ENCODE results near the gene FERMT3. TPM values are rescaled to one million over a fixed set of nuclear protein-coding genes. Genes with fewer than 3 reads are reported as not detected.

The FERMT3 gene
- total and polyA plus RNA-seq, 2 donors (not counting 3 experiments of a cell fraction or from before 2014, with no cell fraction given), result 64.4 to 100 TPM

GRCh38 chr11:64239662-64240434 lies 33.3 kb downstream of the FERMT3 start:
- Histone ChIP-seq H3K36me3 (ENCODE audit: control insufficient read depth in 2 of 2, extremely low read depth in 1 of 2, insufficient read depth in 2 of 2, low read length in 2 of 2) (peaks cover 6 to 20% of the 10 kb centered on the region in 2 experiments), H3K27ac (ENCODE audit: insufficient read depth, low read depth, low read length) (peak overlapping the region; percentile 88), H4K20me1 (replicated peaks; ENCODE audit: control insufficient read depth, extremely low read depth, insufficient read depth, low read length) (no peaks in the 10 kb centered on the region), H3K9me1 (replicated peaks; ENCODE audit: control insufficient read depth, extremely low read depth, insufficient read depth, low read length) (no peaks in the 10 kb centered on the region), H3K4me2 (ENCODE audit: insufficient read depth, low read length) (peak overlapping the region; percentile 51), H3K27me3 (ENCODE audit: control insufficient read depth in 2 of 2, insufficient read depth in 2 of 2, low read length in 2 of 2) (no peaks in the 10 kb centered on the region), H3K4me3 (replicated peaks in 1 of 3; ENCODE audit: insufficient read depth in 1 of 3, low read depth in 1 of 3, low read length in 3 of 3) (no peak overlapping the region), H3K79me2 (ENCODE audit: control insufficient read depth, insufficient read depth, low read length) (peaks cover 25% of the 10 kb centered on the region), H3K4me1 (ENCODE audit: control insufficient read depth, extremely low read depth, insufficient read depth, low read length) (peaks cover 17% of the 10 kb centered on the region), H3K9ac (replicated peaks; ENCODE audit: extremely low read depth, insufficient read depth, low read length) (peak overlapping the region; percentile 73), H3K9me3 (replicated peaks; ENCODE audit: control insufficient read depth, insufficient read depth, low read length) (no peaks in the 10 kb centered on the region), H2AFZ (ENCODE audit: low read depth, low read length) (no peak overlapping the region)
- no TSS peak for BruUV-seq (replicated peaks)
- dilution Hi-C loops (cut with MboI; ENCODE audit: extremely low pct_ligation_motif_present, low sequenced_read_pairs), result no loop called here
- POLR2A ChIA-PET, result no interaction called here
- TF ChIP-seq JUN (IDR thresholded peaks at IDR 0.05; ENCODE audit: borderline replicate concordance, insufficient read depth, insufficient read length, low read depth), result no peak
- no peak for TF ChIP-seq MYC (IDR thresholded peaks at IDR 0.05; ENCODE audit: low read depth, low read length)
- no peak for TF ChIP-seq POLR2AphosphoS5 (IDR thresholded peaks at IDR 0.05; ENCODE audit: insufficient read depth, low read depth, low read length)
- no peak for TF ChIP-seq MAX (IDR thresholded peaks at IDR 0.05; ENCODE audit: insufficient read depth, insufficient read length)
- no peak for TF ChIP-seq GATA2 (IDR thresholded peaks at IDR 0.05; ENCODE audit: insufficient read depth, insufficient read length, low read depth, low read length)
- no peak for TF ChIP-seq POLR2A (IDR thresholded peaks at IDR 0.05; ENCODE audit: low read depth, low read length)
- TF ChIP-seq EZH2 (IDR thresholded peaks at IDR 0.05; ENCODE audit: borderline replicate concordance, low read depth, low read length, severe bottlenecking), result no peak
- TF ChIP-seq FOS (IDR thresholded peaks at IDR 0.05; ENCODE audit: borderline replicate concordance, insufficient read depth, low read length), result no peak
- no peak for TF ChIP-seq CTCF (IDR thresholded peaks at IDR 0.05; ENCODE audit: extremely low read depth in 1 of 2, insufficient read depth in 1 of 2, low read depth in 1 of 2, low read length in 2 of 2)
- intact Hi-C loops (cut with micrococcal nuclease), result loop anchor here (2.0 to 5.0 kb wide), 2 partner anchors 117 to 239 kb away; partner anchors contain the start of gene RPS6KA4
- FAIRE-seq, result no peak
- DNase-seq (ENCODE audit: low read depth, low spot score), result no peak
- CTCF ChIA-PET, result interaction anchor here (1.6 to 1.7 kb wide), 2 partner anchors 13 to 35 kb away, joined by 5 to 6 read pairs; partner anchors contain the start of genes NUDT22 and TRPT1

Measured in endothelial cell of umbilical vein (primary cell).